Memory B cell (primary cell): ENCODE measurements around the gene MSLN.

ENCODE experiments used
- ATAC-seq: fragments of 150-1000 bp; cut with Tn5 transposase; 2 replicates; pipeline ENCODE4 v1.10.0; 2021; ENCODE audit warnings: low read depth, mild to moderate bottlenecking, moderate library complexity
- DNase-seq, 2 donors: peaks; one replicate each; pipeline ENCODE4 v3.0.0; 2022; ENCODE audit warnings: low spot score in 2 of 2
- H3K27ac Mint-ChIP-seq: one replicate; pipeline ENCODE4 v1.8.0; 2022; ENCODE audit warnings: mild to moderate bottlenecking, moderate library complexity, mixed read lengths
- H3K27me3 Mint-ChIP-seq: one replicate; pipeline ENCODE4 v1.8.0; 2022; ENCODE audit warnings: mixed read lengths
- H3K36me3 Mint-ChIP-seq: one replicate; pipeline ENCODE4 v1.8.0; 2022; ENCODE audit warnings: mild to moderate bottlenecking, mixed read lengths
- H3K4me1 Mint-ChIP-seq: one replicate; pipeline ENCODE4 v1.8.0; 2022; ENCODE audit warnings: mixed read lengths
- H3K4me3 Mint-ChIP-seq: one replicate; pipeline ENCODE4 v1.8.0; 2022; ENCODE audit warnings: mild to moderate bottlenecking, moderate library complexity, mixed read lengths
- H3K9me3 Mint-ChIP-seq: one replicate; pipeline ENCODE4 v1.8.0; 2022; ENCODE audit warnings: mixed read lengths

MSLN gene

GRCh38 chr16:798666-799065, 38.1 kb downstream of the MSLN start:
- Mint-ChIP-seq H3K9me3 (peaks cover 2% of the 10 kb centered on the region), H3K27ac (no peak overlapping the region), H3K4me3 (no peak overlapping the region), H3K36me3 (peaks cover 4% of the 10 kb centered on the region), H3K27me3 (peaks cover 14% of the 10 kb centered on the region), H3K4me1 (peaks cover 2% of the 10 kb centered on the region)
- no peak for ATAC-seq
- no peak for DNase-seq

- Mint-ChIP-seq H3K9me3 (peaks cover 2% of the 10 kb centered on the region), H3K4me1 (peaks cover 2% of the 10 kb centered on the region), H3K4me3 (no peak overlapping the region), H3K27ac (no peak overlapping the region), H3K36me3 (peaks cover 4% of the 10 kb centered on the region), H3K27me3 (peaks cover 14% of the 10 kb centered on the region)
- no peak for ATAC-seq
- DNase-seq = no peak
These were observed 38.8 kb downstream of the MSLN start for GRCh38 chr16:799111-799947.

GRCh38 chr16:799948-800833, 39.7 kb downstream of the MSLN start, which contains the start of gene GNG13:
TSS of gene GNG13 (minus strand) at chr16:800734. CDS start at chr16:799077, 1,657 bp downstream.
- H3K27ac Mint-ChIP-seq = no peak within 1 kb of the TSS
- H3K27me3 Mint-ChIP-seq = peaks cover 14% of the 10 kb centered on the region
- no peak within 1 kb of the TSS for H3K4me3 Mint-ChIP-seq
- no peak for DNase-seq
- H3K9me3 Mint-ChIP-seq = peaks cover 2% of the 10 kb centered on the region
- H3K4me1 Mint-ChIP-seq = peaks cover 2% of the 10 kb centered on the region
- peaks cover 4% of the 10 kb centered on the region for H3K36me3 Mint-ChIP-seq
- peak; percentile 23 for ATAC-seq

- Mint-ChIP-seq H3K27me3 (peaks cover 14% of the 10 kb centered on the region), H3K36me3 (peaks cover 4% of the 10 kb centered on the region), H3K4me1 (no peaks in the 10 kb centered on the region), H3K27ac (no peak overlapping the region), H3K4me3 (no peak overlapping the region), H3K9me3 (peaks cover 2% of the 10 kb centered on the region)
- DNase-seq (no peak), ATAC-seq (peak; percentile 37)
These were observed 40.4 kb downstream of the MSLN start for GRCh38 chr16:800834-801511.

- no peak for ATAC-seq
- Mint-ChIP-seq H3K27me3 (peaks cover 14% of the 10 kb centered on the region), H3K4me1 (no peaks in the 10 kb centered on the region), H3K27ac (no peak overlapping the region), H3K4me3 (no peak overlapping the region), H3K9me3 (peaks cover 2% of the 10 kb centered on the region), H3K36me3 (peaks cover 4% of the 10 kb centered on the region)
- no peak for DNase-seq
These were observed 41.2 kb downstream of the MSLN start for GRCh38 chr16:801584-802363.

DNA sequence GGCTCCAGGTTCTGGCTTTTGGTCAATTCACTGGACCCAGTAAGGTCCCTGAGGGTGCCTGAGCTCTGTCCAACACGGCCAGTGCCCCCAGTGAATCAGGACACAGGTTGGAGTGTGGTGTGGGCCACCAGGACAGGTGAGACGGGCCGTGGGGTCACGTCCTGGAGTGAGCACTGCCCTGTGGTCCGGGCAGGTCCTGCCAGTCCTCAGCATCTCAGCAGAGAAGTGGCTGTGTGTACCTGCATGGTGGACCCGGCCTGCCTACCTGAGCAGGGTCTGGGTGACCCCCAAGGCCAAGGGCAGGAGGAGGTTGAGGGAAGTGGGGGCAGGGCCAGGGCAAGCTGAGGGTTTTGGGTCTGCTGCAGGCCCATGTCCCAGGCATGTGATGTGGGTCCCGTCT, 41.9 kb downstream of the MSLN start:
- Mint-ChIP-seq H3K4me3 (no peak overlapping the region), H3K9me3 (peaks cover 2% of the 10 kb centered on the region), H3K36me3 (peaks cover 4% of the 10 kb centered on the region), H3K4me1 (no peaks in the 10 kb centered on the region), H3K27me3 (peaks cover 10% of the 10 kb centered on the region), H3K27ac (no peak overlapping the region)
- DNase-seq (no peak), ATAC-seq (no peak)

GRCh38 chr16:802914-803753, 42.6 kb downstream of the MSLN start:
- Mint-ChIP-seq H3K36me3 (no peaks in the 10 kb centered on the region), H3K4me1 (no peaks in the 10 kb centered on the region), H3K4me3 (no peak overlapping the region), H3K27me3 (peaks cover 5% of the 10 kb centered on the region), H3K27ac (no peak overlapping the region), H3K9me3 (no peaks in the 10 kb centered on the region)
- no peak for DNase-seq
- no peak for ATAC-seq

GRCh38 chr16:803754-804080, 43.2 kb downstream of the MSLN start:
- no peak overlapping the region for H3K27ac Mint-ChIP-seq
- peaks cover 3% of the 10 kb centered on the region for H3K4me1 Mint-ChIP-seq
- H3K4me3 Mint-ChIP-seq = no peak overlapping the region
- no peaks in the 10 kb centered on the region for H3K9me3 Mint-ChIP-seq
- peaks cover under 1% of the 10 kb centered on the region for H3K27me3 Mint-ChIP-seq
- ATAC-seq (no peak), DNase-seq (no peak)
- H3K36me3 Mint-ChIP-seq = no peaks in the 10 kb centered on the region

DNA sequence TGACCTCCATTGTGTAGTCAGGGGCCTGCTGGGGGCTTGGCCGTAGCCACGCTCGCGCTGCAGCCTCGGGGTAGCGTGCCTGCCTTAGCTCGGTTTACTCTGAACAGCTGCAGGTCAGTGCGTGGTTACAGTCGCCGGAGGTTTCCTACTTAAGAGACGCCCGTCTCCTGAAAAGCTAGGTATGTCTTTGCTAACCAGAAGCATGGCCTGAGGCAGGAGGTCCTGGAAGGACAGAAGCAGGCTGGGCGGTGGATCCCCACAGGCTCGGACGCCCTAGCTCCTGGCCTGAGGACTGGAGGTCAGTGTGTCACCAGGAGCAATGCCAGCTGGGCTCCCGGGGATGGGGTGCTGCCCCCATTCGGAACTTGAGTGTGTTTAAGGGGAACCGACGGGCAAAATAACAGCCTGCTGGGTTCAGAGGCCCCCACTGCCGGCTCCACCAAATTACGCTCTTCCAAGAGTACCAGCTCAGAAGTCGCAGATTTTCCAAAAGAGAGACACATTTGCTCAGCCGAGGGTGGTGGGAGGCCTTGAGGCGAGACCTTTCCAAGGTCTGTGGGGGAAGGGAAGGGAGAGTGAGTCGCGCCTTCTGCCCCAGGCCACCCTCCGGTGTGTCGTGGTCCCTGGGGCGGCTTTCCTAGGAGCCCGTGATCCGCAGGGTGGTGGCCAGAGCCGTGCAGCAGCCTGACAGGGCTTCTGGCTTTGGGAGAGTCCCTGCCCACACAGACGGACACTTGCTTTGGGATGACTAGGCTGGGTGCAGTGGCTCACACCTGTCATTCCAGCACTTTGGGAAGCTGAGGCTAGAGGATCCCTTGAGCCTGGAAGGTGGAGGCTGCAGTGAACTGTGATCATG, 43.9 kb downstream of the MSLN start:
- Mint-ChIP-seq H3K36me3 (no peaks in the 10 kb centered on the region), H3K27me3 (no peaks in the 10 kb centered on the region), H3K27ac (no peak overlapping the region), H3K4me1 (peaks cover 3% of the 10 kb centered on the region), H3K9me3 (no peaks in the 10 kb centered on the region), H3K4me3 (no peak overlapping the region)
- DNase-seq = no peak
- ATAC-seq = no peak

DNA sequence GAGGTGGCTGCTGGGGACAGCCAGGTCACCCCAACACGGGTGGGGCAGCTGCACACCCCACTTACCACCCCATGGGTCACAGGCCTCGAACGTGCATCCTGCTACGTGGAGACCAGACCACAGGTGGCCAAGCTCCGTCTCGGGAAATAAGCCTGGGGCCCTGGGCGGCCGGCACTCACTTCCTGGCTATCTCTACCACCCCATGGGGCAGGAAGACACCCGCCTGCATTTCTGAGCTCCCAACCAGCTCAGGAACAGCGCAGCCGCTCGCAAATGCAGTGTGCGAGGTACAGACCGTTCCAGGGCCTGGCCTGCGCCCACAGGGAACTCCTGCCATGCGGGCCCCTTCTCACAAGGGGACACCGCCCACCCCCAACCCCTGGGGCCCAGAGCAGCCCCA, 44.9 kb downstream of the MSLN start:
- peaks cover 3% of the 10 kb centered on the region for H3K4me1 Mint-ChIP-seq
- peaks cover 3% of the 10 kb centered on the region for H3K27me3 Mint-ChIP-seq
- H3K9me3 Mint-ChIP-seq = no peaks in the 10 kb centered on the region
- DNase-seq = no peak
- no peak overlapping the region for H3K27ac Mint-ChIP-seq
- no peaks in the 10 kb centered on the region for H3K36me3 Mint-ChIP-seq
- no peak for ATAC-seq
- H3K4me3 Mint-ChIP-seq = no peak overlapping the region

DNA sequence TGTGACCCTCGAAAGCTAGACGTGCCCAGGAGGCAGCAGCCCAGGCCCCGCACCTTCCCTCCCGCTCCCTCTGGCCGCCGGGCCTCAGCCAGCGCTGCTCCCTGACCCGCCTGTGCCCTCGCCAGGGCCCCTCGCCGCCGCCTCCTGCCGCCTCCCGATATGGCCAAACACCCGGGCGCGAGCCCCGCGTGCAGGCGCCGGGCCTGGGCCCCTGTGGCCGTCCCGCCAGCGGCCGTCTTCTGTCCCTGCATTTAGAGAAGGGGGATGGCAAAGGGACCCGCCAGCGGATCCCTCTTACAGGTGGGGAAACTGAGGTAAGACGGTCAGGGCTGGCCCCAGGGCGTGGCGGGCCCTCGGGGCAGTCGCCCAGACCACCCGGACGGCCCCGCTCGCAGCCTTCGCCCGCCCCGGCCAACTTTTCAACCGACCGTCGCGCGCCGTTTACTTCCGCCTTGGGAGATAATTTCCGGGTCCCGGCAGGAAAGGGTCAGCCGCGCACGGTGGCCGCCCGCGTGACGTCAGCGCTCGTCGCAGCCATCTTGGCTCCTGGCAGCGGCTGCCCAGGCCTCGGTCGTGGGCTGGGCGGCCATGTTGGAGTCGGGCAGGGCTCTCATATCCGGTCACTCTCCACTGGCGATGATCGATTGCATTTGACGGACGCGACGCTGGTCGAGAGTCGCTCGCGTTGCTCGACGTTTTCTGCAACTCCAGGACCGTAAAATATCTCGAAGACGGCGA, 47.0 kb downstream of the MSLN start:
- H3K4me3 Mint-ChIP-seq = peak overlapping the region; percentile 89
- H3K27ac Mint-ChIP-seq = peak overlapping the region; percentile 87
- peaks cover 3% of the 10 kb centered on the region for H3K4me1 Mint-ChIP-seq
- DNase-seq = peak; percentile 53 to 72
- H3K9me3 Mint-ChIP-seq = peaks cover 2% of the 10 kb centered on the region
- peak; percentile 89 for ATAC-seq
- peaks cover 5% of the 10 kb centered on the region for H3K36me3 Mint-ChIP-seq
- peaks cover 11% of the 10 kb centered on the region for H3K27me3 Mint-ChIP-seq

- Mint-ChIP-seq H3K4me3 (peak overlapping the region; percentile 89), H3K36me3 (peaks cover 5% of the 10 kb centered on the region), H3K4me1 (peaks cover 5% of the 10 kb centered on the region), H3K27ac (peak overlapping the region; percentile 87), H3K27me3 (peaks cover 15% of the 10 kb centered on the region), H3K9me3 (peaks cover 2% of the 10 kb centered on the region)
- no peak for DNase-seq
- ATAC-seq = no peak
These were observed 47.5 kb downstream of the MSLN start for GRCh38 chr16:808085-808386.
